Activated B cell treated with CpG ODN at 0.5 μM for 24 hours (primary cell): ENCODE data around the gene NAMPT. TPM values are rescaled to one million over a fixed set of nuclear protein-coding genes. Genes with fewer than 3 reads are reported as not detected.

Experiments
- ATAC-seq: fragments of 200-7000 bp; cut with Tn5 transposase; one replicate; pipeline ENCODE4 v1.10.0; 2021; ENCODE audit warnings: low read depth, mild to moderate bottlenecking, moderate library complexity
- CTCF ChIA-PET: fragments of 350-600 bp; sonication (Branson Sonifier 250); formaldehyde crosslinking; loops from one replicate; lab custom pipeline; 2021; ENCODE audit warnings: antibody characterized with exemption; lab: Charles Lee
- POLR2A ChIA-PET: fragments of 350-600 bp; sonication (Branson Sonifier 250); formaldehyde crosslinking; loops from one replicate; lab custom pipeline; 2021; ENCODE audit warnings: antibody characterized with exemption; lab: Charles Lee
- DNase-seq: peaks from one replicate; pipeline ENCODE4 v3.0.0; 2022
- H3K27ac Mint-ChIP-seq: one replicate; pipeline ENCODE4 v1.8.0; 2020; ENCODE audit warnings: mixed read lengths
- H3K27me3 Mint-ChIP-seq: one replicate; pipeline ENCODE4 v1.8.0; 2021; ENCODE audit warnings: mixed read lengths
- H3K36me3 Mint-ChIP-seq: one replicate; pipeline ENCODE4 v1.8.0; 2021; ENCODE audit warnings: low read depth, mixed read lengths
- H3K4me1 Mint-ChIP-seq: one replicate; pipeline ENCODE4 v1.8.0; 2021; ENCODE audit warnings: mixed read lengths
- H3K4me3 Mint-ChIP-seq: one replicate; pipeline ENCODE4 v1.8.0; 2020; ENCODE audit warnings: mild to moderate bottlenecking, mixed read lengths
- H3K9me3 Mint-ChIP-seq: one replicate; pipeline ENCODE4 v1.8.0; 2020; ENCODE audit warnings: mixed read lengths
- CTCF ChIP-seq: fragments of 200-600 bp; IDR thresholded peaks from one replicate; pipeline ENCODE4 v1.8.0; 2022; ENCODE audit warnings: antibody characterized with exemption, mild to moderate bottlenecking
- intact Hi-C: fragments of 100-400 bp; cut with micrococcal nuclease; formaldehyde crosslinking; loops from one replicate; pipeline ENCODE4 v1.15.1; 2024
- total RNA-seq: library from RNA; stranded (reverse); gene quantifications from 2 replicates; pipeline ENCODE4 v1.2.3, GENCODE V29; 2022

Gene NAMPT
- total RNA-seq, 1 donor from 2014 or later, result 90.2 TPM

GRCh38 chr7:106278695-106279094 lies 6.1 kb downstream of the NAMPT start:
- Mint-ChIP-seq H3K27me3 (no peaks in the 10 kb centered on the region), H3K27ac (no peak overlapping the region), H3K4me3 (no peak overlapping the region), H3K4me1 (peaks cover 31% of the 10 kb centered on the region), H3K36me3 (peaks cover 41% of the 10 kb centered on the region), H3K9me3 (no peaks in the 10 kb centered on the region)
- no peak for ATAC-seq
- DNase-seq, result no peak
- ChIA-PET POLR2A (no interaction called here), CTCF (interaction anchor here (0.8 kb wide), 1 partner anchor 183 kb away, joined by 3 read pairs; no protein-coding TSS in a partner anchor)
- intact Hi-C loops, result loop anchor here (1.0 kb wide), 1 partner anchor 10 kb away; no protein-coding TSS in a partner anchor
- TF ChIP-seq CTCF, result no peak

- intact Hi-C loops, result loop anchor here (1.0 kb wide), 1 partner anchor 10 kb away; no protein-coding TSS in a partner anchor
- CTCF ChIA-PET, result interaction anchor here (0.8 kb wide), 1 partner anchor 183 kb away, joined by 3 read pairs; no protein-coding TSS in a partner anchor
Observed at GRCh38 chr7:106277976-106278375, 6.8 kb downstream of the NAMPT start.

GRCh38 chr7:106276513-106276912 lies 8.3 kb downstream of the NAMPT start:
- H3K4me3 Mint-ChIP-seq, result no peak overlapping the region
- H3K36me3 Mint-ChIP-seq, result peaks cover 58% of the 10 kb centered on the region
- no peak overlapping the region for H3K27ac Mint-ChIP-seq
- CTCF ChIA-PET, result no interaction called here
- DNase-seq, result no peak
- H3K27me3 Mint-ChIP-seq, result no peaks in the 10 kb centered on the region
- ATAC-seq, result no peak
- POLR2A ChIA-PET, result no interaction called here
- H3K4me1 Mint-ChIP-seq, result peaks cover 18% of the 10 kb centered on the region
- intact Hi-C loops, result no loop called here
- no peaks in the 10 kb centered on the region for H3K9me3 Mint-ChIP-seq
- no peak for TF ChIP-seq CTCF

More at GRCh38 chr7:106277976-106278375, 6.8 kb downstream of the NAMPT start:
- Mint-ChIP-seq H3K27ac (no peak overlapping the region), H3K4me3 (no peak overlapping the region), H3K4me1 (peaks cover 26% of the 10 kb centered on the region), H3K27me3 (no peaks in the 10 kb centered on the region), H3K9me3 (no peaks in the 10 kb centered on the region), H3K36me3 (peaks cover 46% of the 10 kb centered on the region)
- TF ChIP-seq CTCF, result no peak
- ATAC-seq (no peak), DNase-seq (no peak)
- POLR2A ChIA-PET, result no interaction called here

GRCh38 chr7:106273009-106273668 lies 11.6 kb downstream of the NAMPT start:
- DNase-seq (no peak), ATAC-seq (no peak)
- H3K9me3 Mint-ChIP-seq, result no peaks in the 10 kb centered on the region
- H3K27ac Mint-ChIP-seq, result no peak overlapping the region
- H3K4me3 Mint-ChIP-seq, result no peak overlapping the region
- peaks cover 83% of the 10 kb centered on the region for H3K36me3 Mint-ChIP-seq
- H3K4me1 Mint-ChIP-seq, result no peaks in the 10 kb centered on the region
- no peaks in the 10 kb centered on the region for H3K27me3 Mint-ChIP-seq
- ChIA-PET POLR2A (interaction anchor here (1.7 kb wide), 1 partner anchor 12 kb away, joined by 7 read pairs; the partner anchor contains the start of gene NAMPT), CTCF (interaction anchor here (0.9 kb wide), 1 partner anchor 190 kb away, joined by 3 read pairs; no protein-coding TSS in a partner anchor)
- intact Hi-C loops, result no loop called here
- TF ChIP-seq CTCF, result no peak
